Hair follicular keratinocyte (primary cell): Measurements from ENCODE around the gene TEX51. TPM values are rescaled to one million over a fixed set of nuclear protein-coding genes. Genes with fewer than 3 reads are reported as not detected.

Source experiments
- total RNA-seq: library from RNA; depleted of rRNA; stranded (reverse); fragments of >200 nt; gene quantifications from 2 replicates; pipeline ENCODE4 v1.2.3, GENCODE V29; 2015

Gene TEX51
- not detected in 2 replicates for total RNA-seq

DNA sequence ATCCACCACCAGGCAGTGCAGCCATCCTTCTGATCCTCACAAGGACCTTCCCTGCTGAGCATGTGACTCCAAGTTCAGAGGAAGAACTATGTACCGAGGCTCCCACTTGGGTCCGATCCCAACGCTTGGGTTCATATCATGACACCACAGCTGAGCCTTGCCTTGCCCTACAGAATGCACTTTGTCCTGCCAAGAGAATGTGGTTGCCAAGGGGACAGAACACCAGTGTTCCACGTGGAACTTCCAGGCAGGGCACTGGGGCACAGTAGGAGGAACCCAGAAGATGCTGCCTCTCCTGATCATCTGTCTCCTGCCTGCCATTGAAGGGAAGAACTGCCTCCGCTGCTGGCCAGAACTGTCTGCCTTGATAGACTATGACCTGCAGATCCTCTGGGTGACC, at the start of gene TEX51:
TEX51 (plus strand) TSS at position 255 of the 400 bp plus-strand sequence; CDS start at position 284, 29 bp downstream.

Other genes starting within 250 kb of the TEX51 start
- 0.62 and 6.5 TPM in 2 replicates for gene GYPC, start 242.7 kb upstream of the TEX51 start, total RNA-seq
- gene BIN1, start 208.3 kb downstream of the TEX51 start, total RNA-seq = 19.1 and 26.1 TPM in 2 replicates